Retinal pigment epithelial cell (primary cell): ENCODE measurements around the gene ATP6V0A4.

Source experiments
- DNase-seq: peaks from one replicate; pipeline ENCODE4 v3.0.0-alpha.2; 2010; ENCODE audit warnings: low read depth
- H3K4me3 ChIP-seq: 2 replicates; pipeline ENCODE4 v1.5.1; 2011; ENCODE audit warnings: mild to moderate bottlenecking, low read length, control low read depth, moderate library complexity
- TF ChIP-seq, protein P1 (sequence below): conservative IDR thresholded peaks from 2 replicates; pipeline ENCODE4 v1.5.1; 2011; ENCODE audit warnings: low read depth, low read length, control low read depth, inconsistent platforms

Gene ATP6V0A4

DNA sequence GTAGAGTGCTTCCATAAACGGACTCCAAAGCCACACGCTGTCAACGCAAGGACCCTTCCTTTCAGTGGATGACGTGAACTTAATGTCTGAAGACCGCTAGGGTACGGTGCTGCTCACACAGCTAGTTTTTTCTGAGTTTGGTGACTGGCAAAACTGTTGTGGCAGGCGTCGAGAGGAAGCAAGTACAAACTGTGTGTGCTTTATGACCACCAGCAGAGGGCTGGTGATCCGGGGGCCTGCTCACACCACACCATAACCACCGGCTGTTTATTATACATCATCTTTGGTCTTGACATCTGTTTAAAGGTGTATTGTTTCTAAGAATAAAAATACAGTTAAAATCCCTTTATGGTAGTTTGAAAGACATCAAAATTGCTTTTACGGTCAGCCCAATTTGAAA is 37.1 kb upstream of the ATP6V0A4 start:
- no peak overlapping the region for H3K4me3 ChIP-seq
- DNase-seq, result no peak
- TF ChIP-seq, protein P1, sequence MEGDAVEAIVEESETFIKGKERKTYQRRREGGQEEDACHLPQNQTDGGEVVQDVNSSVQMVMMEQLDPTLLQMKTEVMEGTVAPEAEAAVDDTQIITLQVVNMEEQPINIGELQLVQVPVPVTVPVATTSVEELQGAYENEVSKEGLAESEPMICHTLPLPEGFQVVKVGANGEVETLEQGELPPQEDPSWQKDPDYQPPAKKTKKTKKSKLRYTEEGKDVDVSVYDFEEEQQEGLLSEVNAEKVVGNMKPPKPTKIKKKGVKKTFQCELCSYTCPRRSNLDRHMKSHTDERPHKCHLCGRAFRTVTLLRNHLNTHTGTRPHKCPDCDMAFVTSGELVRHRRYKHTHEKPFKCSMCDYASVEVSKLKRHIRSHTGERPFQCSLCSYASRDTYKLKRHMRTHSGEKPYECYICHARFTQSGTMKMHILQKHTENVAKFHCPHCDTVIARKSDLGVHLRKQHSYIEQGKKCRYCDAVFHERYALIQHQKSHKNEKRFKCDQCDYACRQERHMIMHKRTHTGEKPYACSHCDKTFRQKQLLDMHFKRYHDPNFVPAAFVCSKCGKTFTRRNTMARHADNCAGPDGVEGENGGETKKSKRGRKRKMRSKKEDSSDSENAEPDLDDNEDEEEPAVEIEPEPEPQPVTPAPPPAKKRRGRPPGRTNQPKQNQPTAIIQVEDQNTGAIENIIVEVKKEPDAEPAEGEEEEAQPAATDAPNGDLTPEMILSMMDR, result no peak

DNA sequence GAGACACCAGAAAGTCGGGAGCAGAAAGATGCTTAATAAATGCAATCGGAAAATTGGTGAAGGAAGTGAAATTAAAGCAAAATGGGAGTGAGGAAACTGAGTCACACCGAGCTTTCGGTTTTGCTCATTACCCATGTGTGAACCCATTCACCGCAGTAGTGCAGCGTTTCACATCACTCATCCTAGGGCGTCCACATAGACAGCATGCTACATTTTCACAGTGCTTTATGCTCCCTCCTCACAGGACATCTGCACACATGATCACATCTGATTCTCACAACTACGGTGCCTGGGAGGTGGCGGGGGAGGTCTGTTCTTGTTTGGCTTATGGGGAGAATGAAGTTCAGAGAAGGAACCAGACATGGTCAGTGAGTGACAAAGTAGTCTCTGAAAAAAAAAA is 36.6 kb upstream of the ATP6V0A4 start:
- H3K4me3 ChIP-seq, result no peak overlapping the region
- TF ChIP-seq, protein P1, result no peak
- no peak for DNase-seq

DNA sequence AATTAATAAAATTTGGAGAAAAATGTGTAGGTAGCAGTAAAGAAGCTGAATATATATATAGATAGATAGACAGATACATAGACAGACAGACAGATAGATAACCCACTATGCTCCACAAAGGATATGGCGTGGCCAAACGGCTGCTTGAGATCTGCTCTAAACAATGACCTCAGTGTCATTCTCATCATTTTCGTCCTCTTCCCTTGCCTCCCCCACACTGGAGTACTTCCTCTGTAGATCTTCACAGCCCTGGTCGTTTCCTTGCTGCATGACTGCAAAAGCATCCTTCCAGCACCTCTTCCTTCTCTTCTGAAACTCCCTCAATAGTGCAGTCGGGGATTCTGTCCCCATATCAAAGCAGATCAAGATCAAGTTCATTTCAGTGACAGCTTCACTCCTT is 35.6 kb upstream of the ATP6V0A4 start:
- no peak for DNase-seq
- no peak overlapping the region for H3K4me3 ChIP-seq
- TF ChIP-seq, protein P1, result no peak

DNA sequence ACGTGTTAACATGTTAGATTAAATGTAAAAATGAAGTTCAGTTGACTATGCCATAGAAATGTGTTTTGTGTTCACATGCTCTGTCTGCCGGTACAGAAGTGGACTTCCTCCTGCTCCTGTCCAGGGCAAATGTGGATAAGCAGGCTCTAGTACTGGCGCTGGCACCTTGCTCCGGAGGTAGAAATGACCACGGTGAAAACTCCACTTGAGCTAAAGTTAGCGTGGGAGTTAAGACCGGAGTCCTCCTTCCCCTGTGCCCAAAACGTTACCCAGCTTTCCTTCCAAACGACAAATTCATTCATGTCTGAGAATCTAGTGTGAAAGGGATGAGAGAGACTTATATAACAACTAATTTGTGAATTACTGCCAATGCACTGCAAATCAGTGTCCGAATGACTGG is 35.0 kb upstream of the ATP6V0A4 start:
- TF ChIP-seq, protein P1, result no peak
- DNase-seq, result no peak
- H3K4me3 ChIP-seq, result no peak overlapping the region

DNA sequence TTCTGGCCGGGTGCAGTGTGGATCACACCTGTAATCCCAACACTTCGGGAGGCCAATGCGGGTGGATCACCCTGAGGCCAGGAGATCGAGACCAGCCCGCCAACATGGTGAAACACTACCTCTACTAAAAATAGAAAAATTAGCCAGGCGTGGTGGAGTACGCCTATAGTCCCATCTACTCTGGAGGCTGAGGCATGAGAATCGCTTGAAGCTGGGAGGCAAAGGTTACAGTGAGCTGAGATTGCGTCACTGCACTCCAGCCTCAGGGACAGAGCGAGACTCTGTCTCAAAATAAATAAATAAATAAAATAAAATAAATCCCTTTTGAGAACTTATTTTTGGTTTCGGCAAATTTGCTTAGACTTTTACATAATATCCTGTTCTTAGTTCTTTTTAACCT is 31.3 kb upstream of the ATP6V0A4 start:
- TF ChIP-seq, protein P1, result no peak
- no peak for DNase-seq
- no peak overlapping the region for H3K4me3 ChIP-seq

DNA sequence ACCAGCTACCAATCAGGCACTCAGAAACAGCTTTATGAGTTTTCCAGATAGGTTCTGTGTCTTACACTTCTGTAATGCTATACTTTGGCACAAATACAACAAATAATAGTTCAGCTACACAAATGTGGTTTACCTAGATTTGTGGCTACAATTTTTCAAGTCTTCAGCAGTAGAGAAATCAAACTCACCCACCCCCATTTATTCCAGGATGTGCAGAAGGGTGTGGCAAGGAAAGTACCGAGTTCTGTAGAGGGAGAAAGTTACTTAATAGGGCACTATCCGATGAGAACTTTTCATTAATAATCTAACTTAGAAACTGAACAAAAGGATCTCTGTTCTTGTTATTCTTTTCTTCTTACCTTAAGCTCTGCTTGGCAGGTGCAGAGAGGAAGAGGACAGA is 30.3 kb upstream of the ATP6V0A4 start:
- DNase-seq, result no peak
- TF ChIP-seq, protein P1, result no peak
- H3K4me3 ChIP-seq, result no peak overlapping the region

DNA sequence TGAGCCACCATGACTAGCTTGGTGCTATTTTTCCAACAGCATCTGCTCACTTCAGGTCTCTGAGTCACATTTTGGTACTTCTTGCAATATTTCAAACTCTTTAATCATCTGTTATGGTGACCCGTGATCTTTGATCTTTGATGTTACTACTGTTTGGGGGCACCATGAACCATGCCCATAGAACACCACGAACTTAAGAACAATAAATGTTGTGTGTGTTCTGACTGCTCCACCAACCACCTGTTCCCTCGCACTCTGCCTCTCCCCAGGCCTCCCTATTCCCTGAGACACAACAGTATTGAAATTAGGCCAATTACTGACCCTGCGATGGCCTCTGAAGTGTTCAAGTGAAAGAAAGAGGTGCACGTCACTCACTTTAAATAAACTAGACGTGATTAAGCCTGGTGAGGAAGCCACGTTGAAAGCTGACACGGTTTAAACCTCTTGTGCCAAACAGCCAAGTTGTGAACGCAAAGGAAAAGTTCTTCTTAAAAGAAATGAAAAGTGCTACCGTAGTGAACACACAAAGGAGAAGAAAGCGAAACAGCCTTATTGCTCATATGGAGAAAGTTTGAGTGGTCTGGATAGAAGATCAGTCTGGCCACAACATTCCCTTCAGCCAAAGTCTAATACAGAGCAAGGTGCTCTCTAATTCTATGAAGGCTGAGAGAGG is 27.2 kb upstream of the ATP6V0A4 start:
- TF ChIP-seq, protein P1, result no peak
- no peak overlapping the region for H3K4me3 ChIP-seq
- no peak for DNase-seq
